WTC11 (cell line): Measurements from ENCODE around the gene ASIC2. TPM values are rescaled to one million over a fixed set of nuclear protein-coding genes. Genes with fewer than 3 reads are reported as not detected.

ENCODE experiments used
- ATAC-seq: fragments of 200-7000 bp; cut with Tn5 transposase; 2 replicates; pipeline ENCODE4 v1.10.0; 2021; ENCODE audit warnings: mild to moderate bottlenecking, moderate library complexity
- CTCF ChIA-PET: fragments of 300-600 bp; sonication (Branson Sonifier 250); formaldehyde crosslinking; loops from one replicate; lab custom pipeline; 2021; ENCODE audit warnings: antibody characterized with exemption; lab: Charles Lee
- POLR2A ChIA-PET: fragments of 350-600 bp; sonication (Branson Sonifier 250); formaldehyde crosslinking; loops from one replicate; lab custom pipeline; 2021; ENCODE audit warnings: antibody characterized with exemption; lab: Charles Lee
- DNase-seq: peaks from one replicate; pipeline ENCODE4 v3.0.0; 2021; ENCODE audit warnings: low spot score
- H3K27ac Mint-ChIP-seq: 2 replicates; pipeline ENCODE4 v1.8.0; 2021; ENCODE audit warnings: mixed read lengths
- H3K27me3 Mint-ChIP-seq: 2 replicates; pipeline ENCODE4 v1.8.0; 2021; ENCODE audit warnings: low read depth, mild to moderate bottlenecking, moderate library complexity, mixed read lengths
- H3K36me3 Mint-ChIP-seq: 2 replicates; pipeline ENCODE4 v1.8.0; 2021; ENCODE audit warnings: mixed read lengths
- H3K4me1 Mint-ChIP-seq: 2 replicates; pipeline ENCODE4 v1.8.0; 2022; ENCODE audit warnings: mixed read lengths
- H3K4me3 Mint-ChIP-seq: 2 replicates; pipeline ENCODE4 v1.8.0; 2021; ENCODE audit warnings: mild to moderate bottlenecking, moderate library complexity, mixed read lengths
- H3K9me3 Mint-ChIP-seq: 2 replicates; pipeline ENCODE4 v1.8.0; 2021; ENCODE audit warnings: mixed read lengths
- AFF4 ChIP-seq: sonication (generic); formaldehyde crosslinking; IDR thresholded peaks from 2 replicates; pipeline ENCODE4 v1.8.1; 2023; ENCODE audit warnings: mild to moderate bottlenecking, missing genetic modification reagents, borderline replicate concordance
- ARID4B ChIP-seq: sonication (generic); formaldehyde crosslinking; IDR thresholded peaks from 2 replicates; pipeline ENCODE4 v1.8.0; 2023; ENCODE audit warnings: missing genetic modification reagents, mild to moderate bottlenecking, borderline replicate concordance
- FOXP1 ChIP-seq: sonication (generic); formaldehyde crosslinking; IDR thresholded peaks from 2 replicates; pipeline ENCODE4 v1.8.0; 2022; ENCODE audit warnings: missing genetic modification reagents, mild to moderate bottlenecking, moderate library complexity, borderline replicate concordance
- IRF2 ChIP-seq: sonication (generic); formaldehyde crosslinking; IDR thresholded peaks from 2 replicates; pipeline ENCODE4 v1.8.0; 2022; ENCODE audit warnings: low read depth, missing genetic modification reagents, borderline replicate concordance
- NFYB ChIP-seq: sonication (generic); formaldehyde crosslinking; conservative IDR thresholded peaks from 2 replicates; pipeline ENCODE4 v1.8.0; 2022; ENCODE audit warnings: low read depth, missing genetic modification reagents
- NR3C1 ChIP-seq: sonication (generic); formaldehyde crosslinking; conservative IDR thresholded peaks from 2 replicates; pipeline ENCODE4 v1.8.1; 2023; ENCODE audit warnings: low read depth, mild to moderate bottlenecking, missing genetic modification reagents
- PRDM15 ChIP-seq: sonication (generic); formaldehyde crosslinking; IDR thresholded peaks from 2 replicates; pipeline ENCODE4 v1.8.0; 2022; ENCODE audit warnings: missing genetic modification reagents
- SMAD3 ChIP-seq: sonication (generic); formaldehyde crosslinking; IDR thresholded peaks from 2 replicates; pipeline ENCODE4 v1.8.0; 2022; ENCODE audit warnings: missing genetic modification reagents, mild to moderate bottlenecking, borderline replicate concordance
- TEAD1 ChIP-seq: sonication (generic); formaldehyde crosslinking; IDR thresholded peaks from 2 replicates; pipeline ENCODE4 v1.8.0; 2022; ENCODE audit warnings: mild to moderate bottlenecking, missing genetic modification reagents
- ZNF396 ChIP-seq: fragments of 250-450 bp; sonication (Bioruptor Pico); IDR thresholded peaks from 2 replicates; pipeline ENCODE4 v1.8.0; 2021; ENCODE audit warnings: mild to moderate bottlenecking, moderate library complexity, borderline replicate concordance
- ZNF532 ChIP-seq: fragments of 250-450 bp; sonication (Bioruptor Pico); IDR thresholded peaks from 2 replicates; pipeline ENCODE4 v1.9.0; 2021; ENCODE audit warnings: mild to moderate bottlenecking, borderline replicate concordance
- total RNA-seq: library from RNA; stranded (reverse); gene quantifications from 3 replicates; pipeline ENCODE4 v1.2.3, GENCODE V29; 2021
- TF ChIP-seq, protein P1 (sequence below): sonication (generic); formaldehyde crosslinking; IDR thresholded peaks from 2 replicates; pipeline ENCODE4 v1.8.0; 2023; ENCODE audit warnings: missing genetic modification reagents

ASIC2 gene
- total RNA-seq, 1 experiment from 2014 or later: 2.7 TPM

GRCh38 chr17:33028778-33029177 is 264.3 kb downstream of the ASIC2 start (continued):
- TF ChIP-seq ARID4B (CRISPR knock-in tag): no peak
- no peak for TF ChIP-seq IRF2 (CRISPR knock-in tag)
- no peak for TF ChIP-seq AFF4
- no peak for TF ChIP-seq PRDM15
- no peak for TF ChIP-seq FOXP1
- no peak for TF ChIP-seq NFYB
- no peak for TF ChIP-seq SMAD3 (CRISPR knock-in tag)
- TF ChIP-seq ZNF532 (CRISPR knock-in tag): no peak
- TF ChIP-seq TEAD1 (CRISPR knock-in tag): no peak

- DNase-seq (no peak), ATAC-seq (no peak)
- POLR2A ChIA-PET: no interaction called here
- Mint-ChIP-seq H3K27ac (no peak overlapping the region), H3K27me3 (peaks cover 6% of the 10 kb centered on the region; the same call in 1 of the 2 replicates), H3K9me3 (no peaks in the 10 kb centered on the region), H3K36me3 (no peaks in the 10 kb centered on the region), H3K4me3 (no peak overlapping the region), H3K4me1 (peaks cover 24% of the 10 kb centered on the region)
- CTCF ChIA-PET: interaction anchor here (1.2 kb wide), 1 partner anchor 151 kb away, joined by 3 read pairs; the partner anchor contains the start of gene MYO1D
- no peak for TF ChIP-seq ZNF396 (CRISPR knock-in tag)
- TF ChIP-seq NR3C1: no peak
- TF ChIP-seq, protein P1, sequence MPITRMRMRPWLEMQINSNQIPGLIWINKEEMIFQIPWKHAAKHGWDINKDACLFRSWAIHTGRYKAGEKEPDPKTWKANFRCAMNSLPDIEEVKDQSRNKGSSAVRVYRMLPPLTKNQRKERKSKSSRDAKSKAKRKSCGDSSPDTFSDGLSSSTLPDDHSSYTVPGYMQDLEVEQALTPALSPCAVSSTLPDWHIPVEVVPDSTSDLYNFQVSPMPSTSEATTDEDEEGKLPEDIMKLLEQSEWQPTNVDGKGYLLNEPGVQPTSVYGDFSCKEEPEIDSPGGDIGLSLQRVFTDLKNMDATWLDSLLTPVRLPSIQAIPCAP (CRISPR knock-in tag): no peak
These were observed 265.0 kb downstream of the ASIC2 start for GRCh38 chr17:33028061-33028460.
